Trophoblast cell (in vitro differentiated cells and primary cell): ENCODE measurements around the gene NSUN4.

Source experiments
- DNase-seq, 2 donors: peaks; one replicate each; pipeline ENCODE4 v3.0.0-alpha.2; 2016
- H2AFZ ChIP-seq: 2 replicates; pipeline ENCODE4 v1.6.1; 2013; ENCODE audit warnings: low read length, moderate library complexity, mild to moderate bottlenecking; ENCODE audit not compliant: insufficient read depth, poor library complexity
- H2AK5ac ChIP-seq: 2 replicates; pipeline ENCODE4 v1.6.1; 2013; ENCODE audit warnings: mild to moderate bottlenecking, low read length
- H2BK120ac ChIP-seq: 2 replicates; pipeline ENCODE4 v1.6.1; 2013; ENCODE audit warnings: low read length, mild to moderate bottlenecking, moderate library complexity; ENCODE audit not compliant: insufficient read depth, poor library complexity
- H2BK12ac ChIP-seq: 2 replicates; pipeline ENCODE4 v1.6.1; 2013; ENCODE audit warnings: mild to moderate bottlenecking, low read length, moderate library complexity
- H2BK5ac ChIP-seq: 2 replicates; pipeline ENCODE4 v1.6.1; 2013; ENCODE audit warnings: low read length, low read depth, moderate library complexity, mild to moderate bottlenecking; ENCODE audit not compliant: poor library complexity
- H3K14ac ChIP-seq: 2 replicates; pipeline ENCODE4 v1.6.1; 2013; ENCODE audit warnings: mild to moderate bottlenecking, low read length
- H3K18ac ChIP-seq: 2 replicates; pipeline ENCODE4 v1.6.1; 2013; ENCODE audit warnings: mild to moderate bottlenecking, low read length
- H3K23ac ChIP-seq: 2 replicates; pipeline ENCODE4 v1.6.1; 2013; ENCODE audit warnings: low read length
- H3K27ac ChIP-seq: 2 replicates; pipeline ENCODE4 v1.5.1; 2013; ENCODE audit warnings: low read depth, mild to moderate bottlenecking, inconsistent platforms, low read length, moderate library complexity
- H3K27me3 ChIP-seq: 2 replicates; pipeline ENCODE4 v1.6.1; 2013; ENCODE audit warnings: inconsistent platforms, mild to moderate bottlenecking, low read length, moderate library complexity; ENCODE audit not compliant: insufficient read depth
- H3K36me3 ChIP-seq, 2 experiments: 1 replicate in 1 of 2; 2 replicates in 1 of 2; pipeline ENCODE4 v1.6.1; 2013; ENCODE audit warnings: low read length in 2 of 2, mild to moderate bottlenecking in 2 of 2, moderate library complexity in 1 of 2; ENCODE audit not compliant: insufficient read depth in 2 of 2, control insufficient read depth in 1 of 2
- H3K4ac ChIP-seq: 2 replicates; pipeline ENCODE4 v1.6.1; 2013; ENCODE audit warnings: low read depth, mild to moderate bottlenecking, low read length, moderate library complexity
- H3K4me1 ChIP-seq, 2 experiments: 1 replicate in 1 of 2; 2 replicates in 1 of 2; pipeline ENCODE4 v1.6.1; 2013; ENCODE audit warnings: low read length in 2 of 2, mild to moderate bottlenecking in 2 of 2, moderate library complexity in 1 of 2; ENCODE audit not compliant: insufficient read depth in 2 of 2, control insufficient read depth in 1 of 2
- H3K4me2 ChIP-seq: 2 replicates; pipeline ENCODE4 v1.6.1; 2013; ENCODE audit warnings: inconsistent platforms, mild to moderate bottlenecking, low read length, moderate library complexity
- H3K4me3 ChIP-seq: 2 replicates; pipeline ENCODE4 v1.5.1; 2013; ENCODE audit warnings: mild to moderate bottlenecking, low read depth, low read length, inconsistent platforms
- H3K79me1 ChIP-seq: one replicate; pipeline ENCODE4 v1.6.1; 2013; ENCODE audit warnings: low read length
- H3K79me2 ChIP-seq: 2 replicates; pipeline ENCODE4 v1.6.1; 2013; ENCODE audit warnings: low read length, mild to moderate bottlenecking; ENCODE audit not compliant: control insufficient read depth, insufficient read depth, poor library complexity
- H3K9ac ChIP-seq: 2 replicates; pipeline ENCODE4 v1.6.1; 2013; ENCODE audit warnings: mild to moderate bottlenecking, low read length
- H3K9me3 ChIP-seq: 2 replicates; pipeline ENCODE4 v1.6.1; 2013; ENCODE audit warnings: low read depth, mild to moderate bottlenecking, control low read depth, inconsistent platforms, low read length; ENCODE audit not compliant: insufficient read depth
- H4K12ac ChIP-seq: 2 replicates; pipeline ENCODE4 v1.6.1; 2013; ENCODE audit warnings: low read depth, mild to moderate bottlenecking, low read length, moderate library complexity
- H4K8ac ChIP-seq: 2 replicates; pipeline ENCODE4 v1.6.1; 2013; ENCODE audit warnings: low read depth, mild to moderate bottlenecking, low read length, moderate library complexity
- H4K91ac ChIP-seq: one replicate; pipeline ENCODE4 v1.6.1; 2013; ENCODE audit warnings: low read depth, mild to moderate bottlenecking, low read length, moderate library complexity
- WGBS: extraction: QIAGEN DNeasy Blood & Tissue Kit; methylation state at CpG from one replicate; pipeline ENCODE4 v1.1.7; 2013; ENCODE audit warnings: missing lambda C conversion rate; ENCODE audit not compliant: insufficient read length, insufficient coverage; ENCODE audit errors: extremely low coverage; 5-methylcytosine and 5-hydroxymethylcytosine counted together

The NSUN4 gene

DNA sequence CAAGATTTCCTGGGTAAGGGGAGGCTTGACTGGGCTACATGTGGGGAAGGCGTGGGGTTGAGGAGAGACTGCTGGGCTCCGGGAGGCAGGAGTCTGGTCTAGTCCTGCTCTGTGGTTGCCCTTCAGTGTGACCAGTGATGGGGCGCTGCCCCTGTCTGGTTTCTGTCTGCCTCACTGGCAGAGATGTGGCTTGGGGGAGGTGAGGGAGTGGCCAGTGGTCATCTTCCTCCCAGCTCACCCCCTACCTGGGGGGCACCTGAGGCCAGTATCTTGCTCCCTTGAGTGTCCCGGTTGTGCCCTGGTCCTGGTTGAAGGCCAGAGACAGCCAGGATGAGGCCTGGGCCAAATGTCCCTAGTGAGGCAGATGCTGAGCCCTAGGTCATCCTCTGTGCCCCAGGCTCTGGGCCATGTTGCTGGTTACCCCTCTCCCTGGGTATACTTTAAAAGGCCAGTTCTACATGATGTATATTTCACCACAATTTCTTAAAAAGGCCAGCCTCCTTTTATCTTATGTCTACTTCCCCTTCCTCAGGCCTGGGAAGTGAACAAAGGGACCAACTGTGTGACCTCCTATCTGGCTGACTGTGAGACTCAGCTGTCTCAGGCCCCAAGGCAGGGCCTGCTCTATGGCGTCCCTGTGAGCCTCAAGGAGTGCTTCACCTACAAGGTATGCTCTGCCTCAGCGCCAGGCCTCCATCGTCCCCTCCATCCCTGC, 64.0 kb downstream of the NSUN4 start:
- Histone ChIP-seq H3K9me3 (peaks cover 2% of the 10 kb centered on the region), H3K79me1 (no peaks in the 10 kb centered on the region), H3K9ac (no peak overlapping the region), H3K27me3 (no peaks in the 10 kb centered on the region), H3K79me2 (no peaks in the 10 kb centered on the region), H3K4me1 (peaks cover 4 to 9% of the 10 kb centered on the region in 2 experiments), H2BK120ac (no peak overlapping the region), H4K8ac (no peak overlapping the region), H3K23ac (no peak overlapping the region), H4K91ac (no peak overlapping the region), H3K4me2 (no peak overlapping the region), H2BK5ac (no peak overlapping the region), H3K36me3 (no peaks in the 10 kb centered on the region), H3K4ac (no peak overlapping the region), H3K18ac (no peak overlapping the region), H3K4me3 (no peak overlapping the region), H3K27ac (no peak overlapping the region), H3K14ac (no peak overlapping the region), H2AFZ (no peak overlapping the region), H2AK5ac (no peak overlapping the region), H4K12ac (no peak overlapping the region), H2BK12ac (no peak overlapping the region)
- no peak for DNase-seq
- WGBS: no CpG with 5 or more reads among the region's 7 CpGs

DNA sequence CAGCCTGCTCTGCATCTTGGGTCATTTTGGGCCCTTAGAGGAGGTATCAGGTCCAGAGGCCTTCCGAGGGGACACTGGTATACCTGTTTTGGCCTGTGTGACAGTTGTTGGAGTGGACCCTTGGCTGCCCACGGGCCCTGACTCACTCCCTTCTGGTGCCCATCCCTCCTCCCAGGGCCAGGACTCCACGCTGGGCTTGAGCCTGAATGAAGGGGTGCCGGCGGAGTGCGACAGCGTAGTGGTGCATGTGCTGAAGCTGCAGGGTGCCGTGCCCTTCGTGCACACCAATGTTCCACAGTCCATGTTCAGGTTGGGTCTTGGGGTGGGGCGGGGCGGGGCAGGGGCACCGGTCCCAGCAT, 64.6 kb downstream of the NSUN4 start:
- no CpG with 5 or more reads among the region's 12 CpGs for WGBS

DNA sequence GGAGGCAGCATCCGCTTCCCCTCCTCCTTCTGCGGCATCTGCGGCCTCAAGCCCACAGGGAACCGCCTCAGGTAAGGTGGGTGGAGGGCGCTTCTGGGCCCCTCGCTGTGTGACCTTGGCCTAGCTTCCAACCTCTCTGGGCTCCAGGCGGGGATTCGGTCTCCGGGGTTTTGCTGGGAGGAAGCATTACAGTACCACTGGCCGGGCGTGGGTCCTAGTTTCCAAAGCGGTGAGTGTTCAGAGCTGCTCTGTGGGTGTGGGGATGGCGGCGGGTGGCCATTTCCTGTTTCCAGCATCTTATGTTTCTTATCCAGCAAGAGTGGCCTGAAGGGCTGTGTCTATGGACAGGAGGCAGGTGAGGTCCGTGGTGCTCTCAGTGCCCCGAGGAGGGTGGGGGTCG, 65.1 kb downstream of the NSUN4 start:
- Histone ChIP-seq H3K9ac (no peak overlapping the region), H3K27ac (no peak overlapping the region), H3K79me1 (no peaks in the 10 kb centered on the region), H3K79me2 (no peaks in the 10 kb centered on the region), H3K14ac (no peak overlapping the region), H3K18ac (no peak overlapping the region), H2BK12ac (no peak overlapping the region), H3K36me3 (no peaks in the 10 kb centered on the region), H2AK5ac (peak overlapping the region; percentile 71), H3K27me3 (no peaks in the 10 kb centered on the region), H3K9me3 (peaks cover 2% of the 10 kb centered on the region), H2BK5ac (no peak overlapping the region), H3K4me3 (no peak overlapping the region), H2BK120ac (no peak overlapping the region), H2AFZ (no peak overlapping the region), H3K4me1 (peaks cover 4 to 9% of the 10 kb centered on the region in 2 experiments), H4K12ac (no peak overlapping the region), H3K4ac (no peak overlapping the region), H3K4me2 (no peak overlapping the region), H3K23ac (no peak overlapping the region), H4K91ac (no peak overlapping the region), H4K8ac (no peak overlapping the region)
- no CpG with 5 or more reads among the region's 17 CpGs for WGBS
- no peak for DNase-seq

More for the DNA sequence above, 64.6 kb downstream of the NSUN4 start:
- H3K14ac ChIP-seq: no peak overlapping the region
- no peaks in the 10 kb centered on the region for H3K27me3 ChIP-seq
- H3K79me2 ChIP-seq: no peaks in the 10 kb centered on the region
- no peak overlapping the region for H2BK120ac ChIP-seq
- H3K18ac ChIP-seq: no peak overlapping the region
- H3K27ac ChIP-seq: no peak overlapping the region
- H3K9ac ChIP-seq: no peak overlapping the region
- no peak overlapping the region for H2AK5ac ChIP-seq
- H3K36me3 ChIP-seq: no peaks in the 10 kb centered on the region
- no peaks in the 10 kb centered on the region for H3K79me1 ChIP-seq
- no peak overlapping the region for H4K12ac ChIP-seq
- H4K91ac ChIP-seq: no peak overlapping the region
- no peak overlapping the region for H3K4ac ChIP-seq
- H2AFZ ChIP-seq: no peak overlapping the region
- no peak overlapping the region for H4K8ac ChIP-seq
- H3K23ac ChIP-seq: no peak overlapping the region
- DNase-seq: no peak
- H3K4me2 ChIP-seq: no peak overlapping the region
- H3K4me1 ChIP-seq: peaks cover 4 to 9% of the 10 kb centered on the region in 2 experiments
- H2BK5ac ChIP-seq: no peak overlapping the region
- no peak overlapping the region for H2BK12ac ChIP-seq
- H3K9me3 ChIP-seq: peaks cover 2% of the 10 kb centered on the region
- H3K4me3 ChIP-seq: no peak overlapping the region

DNA sequence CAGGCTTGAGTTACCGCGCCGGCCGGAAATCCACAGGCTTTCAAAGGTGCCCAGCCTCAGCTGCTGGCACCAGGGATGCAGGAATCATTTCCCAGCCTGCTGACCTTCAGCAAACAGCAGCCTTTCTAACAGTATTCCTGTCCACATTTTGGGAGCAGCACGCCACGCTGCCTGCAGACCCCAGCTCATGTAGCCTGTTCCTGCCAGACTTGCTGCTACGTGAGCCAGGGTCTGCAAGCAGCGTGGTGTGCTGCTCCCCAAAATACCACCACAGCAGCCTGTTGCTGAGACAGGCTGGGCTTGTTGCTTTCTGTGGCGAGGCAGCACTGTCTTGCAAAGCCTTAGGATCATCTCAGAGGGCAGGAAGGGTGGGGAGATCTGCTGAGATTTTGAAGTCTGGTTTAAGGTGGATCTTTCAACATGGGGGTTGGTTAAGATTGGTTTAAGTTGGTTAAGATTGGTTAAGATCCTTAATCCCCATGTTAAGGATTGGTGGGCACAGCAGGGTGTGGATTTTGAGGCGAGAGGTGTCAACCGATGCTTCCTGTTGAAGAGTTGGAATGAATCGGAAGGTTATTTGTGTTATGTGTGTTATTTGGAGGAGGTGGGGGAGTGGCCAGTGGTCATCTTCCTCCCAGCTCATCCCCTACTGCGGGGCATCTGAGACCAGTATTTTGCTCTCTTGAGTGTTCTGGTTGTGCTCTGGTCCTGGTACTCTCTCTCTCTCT, 66.4 kb downstream of the NSUN4 start:
- Histone ChIP-seq H3K18ac (no peak overlapping the region), H3K4me3 (no peak overlapping the region), H3K79me2 (no peaks in the 10 kb centered on the region), H3K27me3 (no peaks in the 10 kb centered on the region), H4K91ac (no peak overlapping the region), H2AFZ (no peak overlapping the region), H3K27ac (no peak overlapping the region), H3K4ac (no peak overlapping the region), H2BK5ac (no peak overlapping the region), H2BK120ac (no peak overlapping the region), H3K14ac (peak overlapping the region; percentile 19), H3K79me1 (no peaks in the 10 kb centered on the region), H4K8ac (no peak overlapping the region), H3K9ac (no peak overlapping the region), H3K4me2 (peak overlapping the region; percentile 51), H4K12ac (peak overlapping the region; percentile 39), H2BK12ac (no peak overlapping the region), H3K9me3 (peaks cover 2% of the 10 kb centered on the region), H3K4me1 (peaks cover 4 to 6% of the 10 kb centered on the region in 2 experiments), H3K36me3 (no peaks in the 10 kb centered on the region), H3K23ac (no peak overlapping the region), H2AK5ac (peak overlapping the region; percentile 29)
- no peak for DNase-seq
- 100% methylated on average over 2 of the region's 13 CpGs for WGBS
